Hypothalamus (tissue), 51 donors: ENCODE measurements around the gene CASKIN1.

Experiments used
- DNase-seq, 51 donors: peaks; one replicate each; lab custom pipeline; 2025; lab: John Stamatoyannopoulos, UW

CASKIN1 gene

GRCh38 chr16:2233872-2234812 lies 37.7 kb upstream of the CASKIN1 start:
- no peak for DNase-seq

- no peak for DNase-seq
Measured at GRCh38 chr16:2233046-2233775, 36.8 kb upstream of the CASKIN1 start.

GRCh38 chr16:2232094-2232990 lies 35.9 kb upstream of the CASKIN1 start:
- DNase-seq: no peak

GRCh38 chr16:2231016-2231931 lies 34.9 kb upstream of the CASKIN1 start:
- no peak for DNase-seq

GRCh38 chr16:2230376-2230775 lies 34.0 kb upstream of the CASKIN1 start:
- no peak for DNase-seq

- DNase-seq: no peak
Measured at GRCh38 chr16:2229632-2230250, 33.3 kb upstream of the CASKIN1 start.

GRCh38 chr16:2229091-2229490 lies 32.7 kb upstream of the CASKIN1 start:
- DNase-seq: no peak

- no peak for DNase-seq
Measured at GRCh38 chr16:2228161-2228824, 31.9 kb upstream of the CASKIN1 start.

- DNase-seq: no peak
Measured at GRCh38 chr16:2226918-2227317, 30.5 kb upstream of the CASKIN1 start.

GRCh38 chr16:2226245-2226793 lies 29.9 kb upstream of the CASKIN1 start:
- no peak for DNase-seq

GRCh38 chr16:2223942-2224486 lies 27.6 kb upstream of the CASKIN1 start:
- peak in 7 of 51 donors; percentile 20 to 52 (median 43) for DNase-seq

GRCh38 chr16:2223221-2223941 lies 27.0 kb upstream of the CASKIN1 start, which contains the start of gene E4F1:
TSS of gene E4F1 (plus strand) at chr16:2223591. CDS start at chr16:2223614, 23 bp downstream.
- DNase-seq: peak; percentile 65 to 100 (median 98)

GRCh38 chr16:2216330-2216729 lies 19.9 kb upstream of the CASKIN1 start:
- DNase-seq: no peak

- no peak for DNase-seq
Measured at GRCh38 chr16:2214719-2214968, 18.2 kb upstream of the CASKIN1 start, which contains the start of gene PGP. TSS of gene PGP (minus strand) at chr16:2214840. CDS start at chr16:2214777, 63 bp downstream.

GRCh38 chr16:2213817-2214718 lies 17.7 kb upstream of the CASKIN1 start:
- DNase-seq: no peak
